ENCODE measurements around the gene TEX47. TPM values are rescaled to one million over a fixed set of nuclear protein-coding genes. Genes with fewer than 3 reads are reported as not detected.

Gene TEX47
- total RNA-seq, 1 experiment from 2014 or later, result not detected

DNA sequence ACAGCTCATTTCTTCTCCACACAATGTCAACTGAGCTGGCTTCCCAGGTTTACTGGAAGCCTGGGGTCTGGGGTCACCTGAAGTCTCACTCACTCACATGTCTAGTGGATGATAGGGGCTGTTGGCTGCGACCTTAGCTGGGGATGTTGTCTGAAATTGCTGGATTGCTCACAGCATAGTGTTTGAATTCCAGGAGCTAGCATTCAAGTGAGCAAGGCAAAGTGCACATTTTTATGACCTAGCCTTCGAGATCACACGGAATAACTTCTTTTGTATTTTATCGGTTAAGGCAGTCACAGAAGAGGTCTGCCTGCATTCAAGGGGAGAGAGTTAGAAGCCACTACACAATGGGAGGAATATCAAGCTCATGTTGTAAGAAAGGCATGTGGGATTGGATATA, 3.6 kb downstream of the TEX47 start:
- no peaks in the 10 kb centered on the region for H3K27me3 ChIP-seq (ENCODE audit: control insufficient read depth, insufficient read depth, low read length)
- no peak overlapping the region for H3K4me3 ChIP-seq (ENCODE audit: low read depth in 2 of 2, low read length in 2 of 2)
- no peaks in the 10 kb centered on the region for H3K9me3 ChIP-seq (ENCODE audit: control insufficient read depth, insufficient read depth, low read depth, low read length)
- ChIA-PET POLR2A (no interaction called here), CTCF (no interaction called here)
- DNase-seq (ENCODE audit: low read depth, low spot score), result no peak
- no TSS peak for BruUV-seq (replicated peaks)
- no peaks in the 10 kb centered on the region for H3K4me1 ChIP-seq (ENCODE audit: control insufficient read depth, insufficient read depth, low read length)
- in situ Hi-C loops (cut with HindIII; ENCODE audit: low pct_unique_long_range_greater_than_20kb, low sequenced_read_pairs) (no loop called here), intact Hi-C loops (cut with micrococcal nuclease; ENCODE audit: unreplicated experiment) (no loop called here)
- no peak for ATAC-seq
- H3K36me3 ChIP-seq (ENCODE audit: control insufficient read depth, insufficient read depth, low read length), result no peaks in the 10 kb centered on the region
- H3K27ac ChIP-seq (ENCODE audit: low read length), result no peak overlapping the region
- TF ChIP-seq POLR2AphosphoS5 (IDR thresholded peaks at IDR 0.05; ENCODE audit: low read depth, low read length) (no peak), SIN3A (IDR thresholded peaks at IDR 0.05; ENCODE audit: borderline replicate concordance, insufficient read depth, low read depth, low read length) (no peak), TCF7L2 (IDR thresholded peaks at IDR 0.05; ENCODE audit: low read depth, low read length) (no peak)
- TF ChIP-seq, protein P1, sequence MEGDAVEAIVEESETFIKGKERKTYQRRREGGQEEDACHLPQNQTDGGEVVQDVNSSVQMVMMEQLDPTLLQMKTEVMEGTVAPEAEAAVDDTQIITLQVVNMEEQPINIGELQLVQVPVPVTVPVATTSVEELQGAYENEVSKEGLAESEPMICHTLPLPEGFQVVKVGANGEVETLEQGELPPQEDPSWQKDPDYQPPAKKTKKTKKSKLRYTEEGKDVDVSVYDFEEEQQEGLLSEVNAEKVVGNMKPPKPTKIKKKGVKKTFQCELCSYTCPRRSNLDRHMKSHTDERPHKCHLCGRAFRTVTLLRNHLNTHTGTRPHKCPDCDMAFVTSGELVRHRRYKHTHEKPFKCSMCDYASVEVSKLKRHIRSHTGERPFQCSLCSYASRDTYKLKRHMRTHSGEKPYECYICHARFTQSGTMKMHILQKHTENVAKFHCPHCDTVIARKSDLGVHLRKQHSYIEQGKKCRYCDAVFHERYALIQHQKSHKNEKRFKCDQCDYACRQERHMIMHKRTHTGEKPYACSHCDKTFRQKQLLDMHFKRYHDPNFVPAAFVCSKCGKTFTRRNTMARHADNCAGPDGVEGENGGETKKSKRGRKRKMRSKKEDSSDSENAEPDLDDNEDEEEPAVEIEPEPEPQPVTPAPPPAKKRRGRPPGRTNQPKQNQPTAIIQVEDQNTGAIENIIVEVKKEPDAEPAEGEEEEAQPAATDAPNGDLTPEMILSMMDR (IDR thresholded peaks at IDR 0.05), result no peak
- TF ChIP-seq, protein P2, sequence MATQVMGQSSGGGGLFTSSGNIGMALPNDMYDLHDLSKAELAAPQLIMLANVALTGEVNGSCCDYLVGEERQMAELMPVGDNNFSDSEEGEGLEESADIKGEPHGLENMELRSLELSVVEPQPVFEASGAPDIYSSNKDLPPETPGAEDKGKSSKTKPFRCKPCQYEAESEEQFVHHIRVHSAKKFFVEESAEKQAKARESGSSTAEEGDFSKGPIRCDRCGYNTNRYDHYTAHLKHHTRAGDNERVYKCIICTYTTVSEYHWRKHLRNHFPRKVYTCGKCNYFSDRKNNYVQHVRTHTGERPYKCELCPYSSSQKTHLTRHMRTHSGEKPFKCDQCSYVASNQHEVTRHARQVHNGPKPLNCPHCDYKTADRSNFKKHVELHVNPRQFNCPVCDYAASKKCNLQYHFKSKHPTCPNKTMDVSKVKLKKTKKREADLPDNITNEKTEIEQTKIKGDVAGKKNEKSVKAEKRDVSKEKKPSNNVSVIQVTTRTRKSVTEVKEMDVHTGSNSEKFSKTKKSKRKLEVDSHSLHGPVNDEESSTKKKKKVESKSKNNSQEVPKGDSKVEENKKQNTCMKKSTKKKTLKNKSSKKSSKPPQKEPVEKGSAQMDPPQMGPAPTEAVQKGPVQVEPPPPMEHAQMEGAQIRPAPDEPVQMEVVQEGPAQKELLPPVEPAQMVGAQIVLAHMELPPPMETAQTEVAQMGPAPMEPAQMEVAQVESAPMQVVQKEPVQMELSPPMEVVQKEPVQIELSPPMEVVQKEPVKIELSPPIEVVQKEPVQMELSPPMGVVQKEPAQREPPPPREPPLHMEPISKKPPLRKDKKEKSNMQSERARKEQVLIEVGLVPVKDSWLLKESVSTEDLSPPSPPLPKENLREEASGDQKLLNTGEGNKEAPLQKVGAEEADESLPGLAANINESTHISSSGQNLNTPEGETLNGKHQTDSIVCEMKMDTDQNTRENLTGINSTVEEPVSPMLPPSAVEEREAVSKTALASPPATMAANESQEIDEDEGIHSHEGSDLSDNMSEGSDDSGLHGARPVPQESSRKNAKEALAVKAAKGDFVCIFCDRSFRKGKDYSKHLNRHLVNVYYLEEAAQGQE (IDR thresholded peaks at IDR 0.05; ENCODE audit: insufficient read depth in 1 of 2, low read depth in 2 of 2, low read length in 1 of 2), result no peak

DNA sequence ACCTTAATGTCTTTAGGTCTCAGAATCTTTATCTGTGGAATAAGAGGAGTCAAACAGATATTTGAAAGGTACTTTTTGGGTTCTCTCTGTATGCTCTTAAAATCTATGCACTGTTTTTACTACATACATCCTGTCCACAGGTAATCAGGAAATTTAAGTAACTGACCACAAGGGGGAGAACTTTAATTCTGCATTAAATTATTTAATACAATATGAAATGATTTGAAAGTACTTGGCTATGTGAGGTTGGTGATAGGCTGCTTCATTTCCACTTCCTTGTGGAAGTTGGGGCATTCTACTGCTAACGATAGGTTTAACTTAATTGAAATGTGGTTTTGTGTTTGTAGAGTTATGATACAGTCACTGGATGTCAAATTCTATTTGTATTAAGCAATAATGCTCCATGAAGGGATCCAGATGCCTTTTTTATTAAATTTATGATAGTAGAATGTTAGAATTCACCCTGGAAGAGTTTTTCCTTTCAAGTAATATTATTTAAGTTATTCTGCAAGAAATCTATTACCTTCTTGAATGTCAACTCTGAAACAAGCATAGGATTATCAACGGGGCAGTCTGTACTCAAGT, 6.0 kb downstream of the TEX47 start:
- Histone ChIP-seq H3K4me3 (ENCODE audit: low read depth in 2 of 2, low read length in 2 of 2) (no peak overlapping the region), H3K9me3 (ENCODE audit: control insufficient read depth, insufficient read depth, low read depth, low read length) (no peaks in the 10 kb centered on the region), H3K36me3 (ENCODE audit: control insufficient read depth, insufficient read depth, low read length) (no peaks in the 10 kb centered on the region), H3K27me3 (ENCODE audit: control insufficient read depth, insufficient read depth, low read length) (no peaks in the 10 kb centered on the region), H3K4me1 (ENCODE audit: control insufficient read depth, insufficient read depth, low read length) (no peaks in the 10 kb centered on the region), H3K27ac (ENCODE audit: low read length) (no peak overlapping the region)
- ChIA-PET CTCF (no interaction called here), POLR2A (no interaction called here)
- in situ Hi-C loops (cut with HindIII; ENCODE audit: low pct_unique_long_range_greater_than_20kb, low sequenced_read_pairs) (no loop called here), intact Hi-C loops (cut with micrococcal nuclease; ENCODE audit: unreplicated experiment) (no loop called here)
- BruUV-seq (replicated peaks), result no TSS peak
- TF ChIP-seq SIN3A (IDR thresholded peaks at IDR 0.05; ENCODE audit: borderline replicate concordance, insufficient read depth, low read depth, low read length) (no peak), TCF7L2 (IDR thresholded peaks at IDR 0.05; ENCODE audit: low read depth, low read length) (no peak), POLR2AphosphoS5 (IDR thresholded peaks at IDR 0.05; ENCODE audit: low read depth, low read length) (no peak)
- TF ChIP-seq, protein P1 (IDR thresholded peaks at IDR 0.05), result peak; percentile 62; the same call in 1 of the 2 replicates
- TF ChIP-seq, protein P2 (IDR thresholded peaks at IDR 0.05; ENCODE audit: insufficient read depth in 1 of 2, low read depth in 2 of 2, low read length in 1 of 2), result no peak
- ATAC-seq (no peak), DNase-seq (ENCODE audit: low read depth, low spot score) (peak; percentile 17)
